B cell (primary cell): Measurements from ENCODE around the gene MAPKAP1. TPM values are rescaled to one million over a fixed set of nuclear protein-coding genes. Genes with fewer than 3 reads are reported as not detected.

Source experiments
- ATAC-seq: fragments of 200-7000 bp; cut with Tn5 transposase; one replicate; pipeline ENCODE4 v1.10.0; 2021; ENCODE audit warnings: low read depth, mild to moderate bottlenecking, moderate number of reproducible peaks, moderate library complexity
- CTCF ChIA-PET: fragments of 350-600 bp; sonication (Branson Sonifier 250); formaldehyde crosslinking; loops from one replicate; lab custom pipeline; 2021; ENCODE audit warnings: antibody characterized with exemption, inconsistent platforms; lab: Charles Lee
- POLR2A ChIA-PET: fragments of 350-600 bp; sonication (Branson Sonifier 250); formaldehyde crosslinking; loops from one replicate; lab custom pipeline; 2021; ENCODE audit warnings: antibody characterized with exemption; lab: Charles Lee
- DNase-seq: peaks from one replicate; pipeline ENCODE4 v3.0.0; 2013
- H2AFZ ChIP-seq: 2 replicates; pipeline ENCODE4 v1.6.1; 2012; ENCODE audit warnings: mild to moderate bottlenecking, low read depth, low read length; ENCODE audit not compliant: insufficient read depth, poor library complexity, severe bottlenecking
- H3K27ac ChIP-seq, 2 donors: 1 replicate in 1 of 2; 2 replicates in 1 of 2; pipeline ENCODE4 v1.5.1; 2012 to 2013; ENCODE audit warnings: low read length in 2 of 2, mild to moderate bottlenecking in 2 of 2, moderate library complexity in 1 of 2
- H3K27me3 ChIP-seq, 4 experiments: fragments of 200-600 bp in 1 of 4; sonication (generic) in 1 of 4; replicated peaks in 1 of 4; 1 replicate in 2 of 4; 2 replicates in 2 of 4; pipeline versions ENCODE4 v1.6.1 to v1.7.0; 2013 to 2016; ENCODE audit warnings: low read length in 3 of 4, mild to moderate bottlenecking in 2 of 4, mixed read lengths in 1 of 4, moderate library complexity in 1 of 4; ENCODE audit not compliant: insufficient read depth in 4 of 4, control insufficient read depth in 3 of 4; ENCODE audit errors: control extremely low read depth in 1 of 4
- H3K36me3 ChIP-seq, 2 experiments: replicated peaks in 1 of 2; 1 replicate in 1 of 2; 2 replicates in 1 of 2; pipeline versions ENCODE4 v1.6.1 to v1.7.1; 2013; ENCODE audit warnings: low read length in 1 of 2; ENCODE audit not compliant: insufficient read depth in 2 of 2, control insufficient read depth in 1 of 2; ENCODE audit errors: control extremely low read depth in 1 of 2, extremely low read depth in 1 of 2
- H3K4me1 ChIP-seq, 2 donors: fragments of 200-600 bp in 1 of 2; sonication (generic) in 1 of 2; 1 replicate in 1 of 2; 2 replicates in 1 of 2; pipeline versions ENCODE4 v1.5.1 to v1.6.1; 2013 to 2017; ENCODE audit warnings: low read length in 2 of 2; ENCODE audit not compliant: control insufficient read depth in 2 of 2, insufficient read depth in 2 of 2
- H3K4me2 ChIP-seq: replicated peaks from 2 replicates; pipeline ENCODE3; 2012; ENCODE audit warnings: mild to moderate bottlenecking, low read depth, low read length; ENCODE audit not compliant: poor library complexity, severe bottlenecking
- H3K4me3 ChIP-seq, 5 experiments: fragments of 200-600 bp in 1 of 5; sonication (generic) in 1 of 5; 1 replicate in 3 of 5; 2 replicates in 2 of 5; pipeline versions ENCODE4 v1.5.1 to v1.7.0; 2011 to 2016; ENCODE audit warnings: low read length in 4 of 5, mild to moderate bottlenecking in 4 of 5, low read depth in 2 of 5, control low read depth in 1 of 5, moderate library complexity in 1 of 5; ENCODE audit not compliant: insufficient read depth in 1 of 5; ENCODE audit errors: control extremely low read depth in 1 of 5, extremely low read depth in 1 of 5
- H3K79me2 ChIP-seq: fragments of 200-600 bp; sonication (generic); one replicate; pipeline ENCODE4 v1.6.0; 2016; ENCODE audit warnings: low read length; ENCODE audit not compliant: control insufficient read depth, insufficient read depth
- H3K9ac ChIP-seq: fragments of 200-600 bp; sonication (generic); 2 replicates; pipeline ENCODE4 v1.6.1; 2017; ENCODE audit warnings: mild to moderate bottlenecking, low read length, moderate library complexity
- H3K9me3 ChIP-seq, 3 donors: one replicate each; pipeline versions ENCODE4 v1.6.1 to v1.7.1; 2013; ENCODE audit warnings: low read length in 2 of 3; ENCODE audit not compliant: control insufficient read depth in 2 of 3, insufficient read depth in 1 of 3; ENCODE audit errors: control extremely low read depth in 1 of 3
- H4K20me1 ChIP-seq: 2 replicates; pipeline ENCODE4 v1.6.0; 2012; ENCODE audit warnings: mild to moderate bottlenecking, low read length; ENCODE audit not compliant: insufficient read depth, control insufficient read depth, poor library complexity, severe bottlenecking
- H3K27ac Mint-ChIP-seq: one replicate; pipeline ENCODE4 v1.8.0; 2021; ENCODE audit warnings: mixed read lengths
- H3K27me3 Mint-ChIP-seq: one replicate; pipeline ENCODE4 v1.8.0; 2021; ENCODE audit warnings: mixed read lengths
- H3K4me1 Mint-ChIP-seq: one replicate; pipeline ENCODE4 v1.8.0; 2021; ENCODE audit warnings: mixed read lengths
- H3K4me3 Mint-ChIP-seq: one replicate; pipeline ENCODE4 v1.8.0; 2021; ENCODE audit warnings: mixed read lengths
- H3K9me3 Mint-ChIP-seq: one replicate; pipeline ENCODE4 v1.8.0; 2022; ENCODE audit warnings: mixed read lengths; ENCODE audit not compliant: insufficient read depth
- EZH2 ChIP-seq: IDR thresholded peaks from 2 replicates; pipeline ENCODE4 v1.6.1; 2012; ENCODE audit warnings: borderline replicate concordance, low read depth, mild to moderate bottlenecking, moderate library complexity, low read length; ENCODE audit not compliant: insufficient read depth, poor library complexity, severe bottlenecking
- WGBS: methylation state at CpG from one replicate; pipeline ENCODE4 v1.1.5; 2013; ENCODE audit warnings: missing lambda C conversion rate; ENCODE audit not compliant: insufficient coverage; 5-methylcytosine and 5-hydroxymethylcytosine counted together
- intact Hi-C: fragments of 100-400 bp; cut with micrococcal nuclease; formaldehyde crosslinking; loops from one replicate; pipeline ENCODE4 v1.10.0; 2022
- polyA plus RNA-seq: library from polyadenylated mRNA; depleted of rRNA; stranded (reverse); fragments of >200 nt; gene quantifications from 2 replicates; pipeline ENCODE4 v1.2.3, GENCODE V29; 2012
- total RNA-seq, 2 donors: library from RNA; stranded (reverse); fragments of 120-200 nt in 1 of 2; gene quantifications; 1 replicate in 1 of 2; 2 replicates in 1 of 2; pipeline versions ENCODE4 v1.2.3 to v1.2.4, GENCODE V29; 2013 to 2022
- TF ChIP-seq, protein P1 (sequence below): fragments of 200-600 bp; IDR thresholded peaks from one replicate; pipeline ENCODE4 v1.8.0; 2022; ENCODE audit warnings: antibody characterized with exemption, mild to moderate bottlenecking

The MAPKAP1 gene
- total and polyA plus RNA-seq, 2 donors (not counting 1 experiment from before 2014, with no cell fraction given): 51.6 to 62.4 TPM

DNA sequence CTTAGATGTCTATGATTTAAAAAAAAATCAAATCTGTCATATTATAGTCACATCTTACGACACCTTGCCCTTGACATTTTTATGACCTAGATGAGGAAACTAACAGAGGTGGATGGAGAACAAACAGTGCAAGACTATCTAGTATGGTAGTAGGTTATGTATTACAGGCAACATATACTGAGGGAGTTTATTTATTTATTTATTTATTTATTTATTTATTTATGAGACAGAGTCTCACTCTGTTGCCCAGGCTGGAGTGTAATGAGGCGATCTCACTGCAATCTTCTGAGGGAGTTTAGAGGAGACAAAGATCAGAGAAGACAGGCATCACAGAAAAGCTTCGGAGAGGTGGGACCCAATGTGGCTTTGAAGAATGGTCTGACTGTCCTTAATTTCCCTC is 35.6 kb upstream of the MAPKAP1 start:
- ATAC-seq: no peak
- Mint-ChIP-seq H3K4me1 (peaks cover 11% of the 10 kb centered on the region), H3K27me3 (no peaks in the 10 kb centered on the region), H3K27ac (no peak overlapping the region), H3K4me3 (no peak overlapping the region), H3K9me3 (no peaks in the 10 kb centered on the region)
- TF ChIP-seq EZH2: no peak
- TF ChIP-seq, protein P1, sequence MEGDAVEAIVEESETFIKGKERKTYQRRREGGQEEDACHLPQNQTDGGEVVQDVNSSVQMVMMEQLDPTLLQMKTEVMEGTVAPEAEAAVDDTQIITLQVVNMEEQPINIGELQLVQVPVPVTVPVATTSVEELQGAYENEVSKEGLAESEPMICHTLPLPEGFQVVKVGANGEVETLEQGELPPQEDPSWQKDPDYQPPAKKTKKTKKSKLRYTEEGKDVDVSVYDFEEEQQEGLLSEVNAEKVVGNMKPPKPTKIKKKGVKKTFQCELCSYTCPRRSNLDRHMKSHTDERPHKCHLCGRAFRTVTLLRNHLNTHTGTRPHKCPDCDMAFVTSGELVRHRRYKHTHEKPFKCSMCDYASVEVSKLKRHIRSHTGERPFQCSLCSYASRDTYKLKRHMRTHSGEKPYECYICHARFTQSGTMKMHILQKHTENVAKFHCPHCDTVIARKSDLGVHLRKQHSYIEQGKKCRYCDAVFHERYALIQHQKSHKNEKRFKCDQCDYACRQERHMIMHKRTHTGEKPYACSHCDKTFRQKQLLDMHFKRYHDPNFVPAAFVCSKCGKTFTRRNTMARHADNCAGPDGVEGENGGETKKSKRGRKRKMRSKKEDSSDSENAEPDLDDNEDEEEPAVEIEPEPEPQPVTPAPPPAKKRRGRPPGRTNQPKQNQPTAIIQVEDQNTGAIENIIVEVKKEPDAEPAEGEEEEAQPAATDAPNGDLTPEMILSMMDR: no peak
- no peaks in the 10 kb centered on the region for H3K79me2 ChIP-seq
- ChIA-PET POLR2A (no interaction called here), CTCF (interaction anchor here (1.3 kb wide), 1 partner anchor 39 kb away, joined by 3 read pairs; no protein-coding TSS in a partner anchor)
- H3K27ac ChIP-seq: no peak overlapping the region
- WGBS: 100% methylated on average over 1 of the region's 3 CpGs
- intact Hi-C loops: no loop called here
- H3K4me3 ChIP-seq: no peak overlapping the region
- H4K20me1 ChIP-seq: no peaks in the 10 kb centered on the region
- DNase-seq: no peak
- no peaks in the 10 kb centered on the region for H3K27me3 ChIP-seq
- no peak overlapping the region for H3K4me2 ChIP-seq
- H3K4me1 ChIP-seq: peaks cover 3 to 6% of the 10 kb centered on the region in 2 donors
- no peak overlapping the region for H3K9ac ChIP-seq
- H3K36me3 ChIP-seq: no peaks in the 10 kb centered on the region
- H3K9me3 ChIP-seq: no peaks in the 10 kb centered on the region
- no peak overlapping the region for H2AFZ ChIP-seq

DNA sequence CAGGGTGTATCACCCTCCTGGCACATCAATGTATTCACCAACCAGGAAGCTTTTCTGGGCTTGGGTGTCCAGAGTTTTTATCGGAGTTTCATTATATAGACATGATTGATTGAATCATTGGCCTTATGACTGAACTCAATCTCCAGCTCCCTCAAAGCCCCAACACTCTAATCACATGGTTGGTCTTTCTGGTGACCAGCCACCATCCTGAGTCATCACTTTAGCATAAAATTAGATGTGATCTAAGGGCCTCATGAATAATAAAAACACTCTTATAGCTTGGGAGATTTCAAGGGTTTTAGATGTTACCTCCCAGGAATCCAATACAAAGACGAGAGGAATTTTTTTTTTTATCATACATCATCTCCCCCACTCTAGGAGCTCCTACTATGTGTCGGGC is 32.4 kb upstream of the MAPKAP1 start:
- Histone ChIP-seq H3K9ac (no peak overlapping the region), H3K4me3 (no peak overlapping the region), H3K4me1 (no peaks in the 10 kb centered on the region), H3K79me2 (no peaks in the 10 kb centered on the region), H2AFZ (no peak overlapping the region), H3K36me3 (no peaks in the 10 kb centered on the region), H3K27ac (no peak overlapping the region), H3K4me2 (no peak overlapping the region), H4K20me1 (no peaks in the 10 kb centered on the region), H3K27me3 (no peaks in the 10 kb centered on the region), H3K9me3 (no peaks in the 10 kb centered on the region)
- ATAC-seq (no peak), DNase-seq (no peak)
- no CpG with 5 or more reads among the region's 3 CpGs for WGBS
- Mint-ChIP-seq H3K9me3 (no peaks in the 10 kb centered on the region), H3K27ac (no peak overlapping the region), H3K4me3 (no peak overlapping the region), H3K4me1 (peaks cover 3% of the 10 kb centered on the region), H3K27me3 (no peaks in the 10 kb centered on the region)
- TF ChIP-seq EZH2: no peak
- TF ChIP-seq, protein P1: no peak
- intact Hi-C loops: no loop called here
- ChIA-PET POLR2A (no interaction called here), CTCF (interaction anchor here (0.9 kb wide), 1 partner anchor 9 kb away, joined by 3 read pairs; no protein-coding TSS in a partner anchor)
